GM19099 (cell line): ENCODE measurements around the gene GTF2IRD1.

Source experiments
- POLR2A ChIP-seq: IDR thresholded peaks from 3 replicates; pipeline ENCODE4 v1.6.1; 2011; ENCODE audit warnings: low read depth; ENCODE audit not compliant: insufficient read length; ENCODE audit errors: extremely low read depth

GTF2IRD1 gene

GRCh38 chr7:74481458-74482196, 27.9 kb downstream of the GTF2IRD1 start:
- no peak for TF ChIP-seq POLR2A

DNA sequence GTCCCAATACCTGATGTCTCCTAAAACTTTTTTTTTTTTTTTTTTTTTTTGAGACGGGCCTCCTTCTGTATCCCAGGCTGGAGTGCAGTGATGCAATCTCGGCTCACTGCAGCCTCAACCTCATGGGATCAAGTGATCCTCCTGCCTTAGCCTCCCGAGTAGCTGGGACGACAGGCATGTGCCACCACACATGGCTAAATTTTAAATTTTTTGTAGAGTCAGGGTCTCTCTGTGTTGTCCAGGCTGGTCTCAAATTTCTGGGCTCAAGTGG, 28.4 kb downstream of the GTF2IRD1 start:
- no peak for TF ChIP-seq POLR2A

DNA sequence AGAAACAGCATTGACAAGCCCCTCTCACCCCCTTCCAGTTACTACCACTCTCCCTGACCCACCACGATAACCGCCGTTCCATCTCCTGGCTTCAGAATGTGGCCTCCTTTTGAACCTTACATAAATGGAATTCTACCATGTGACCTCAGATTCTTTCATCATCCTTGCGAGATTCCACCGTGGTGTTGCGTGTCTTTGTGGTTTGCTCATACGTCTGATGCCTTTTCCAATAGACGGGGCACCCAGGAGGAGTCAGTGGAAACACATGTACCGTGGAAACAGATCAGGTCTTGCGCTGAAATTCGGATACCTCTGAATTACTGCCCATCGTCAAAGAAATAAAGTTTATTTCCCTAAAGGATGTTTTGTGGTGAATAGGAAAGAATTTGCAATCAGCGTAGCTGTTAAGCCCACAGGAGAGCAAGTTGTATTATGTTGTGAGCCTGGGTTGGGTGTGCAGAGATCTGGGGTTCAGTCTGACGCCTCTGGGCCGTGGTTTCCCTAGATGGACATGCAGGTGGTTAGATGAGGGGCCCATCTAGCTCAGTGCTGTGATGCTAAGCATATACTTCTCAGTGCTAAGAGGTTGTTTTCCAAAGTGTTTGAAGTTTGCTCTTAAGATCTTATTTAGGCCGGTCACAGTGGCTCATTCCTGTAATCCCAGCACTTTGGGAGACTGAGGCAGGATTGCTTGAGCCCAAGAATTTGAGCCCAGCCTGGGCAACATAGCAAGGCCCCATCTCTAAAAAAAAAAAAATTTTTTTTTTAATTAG, 29.1 kb downstream of the GTF2IRD1 start:
- TF ChIP-seq POLR2A, result no peak

DNA sequence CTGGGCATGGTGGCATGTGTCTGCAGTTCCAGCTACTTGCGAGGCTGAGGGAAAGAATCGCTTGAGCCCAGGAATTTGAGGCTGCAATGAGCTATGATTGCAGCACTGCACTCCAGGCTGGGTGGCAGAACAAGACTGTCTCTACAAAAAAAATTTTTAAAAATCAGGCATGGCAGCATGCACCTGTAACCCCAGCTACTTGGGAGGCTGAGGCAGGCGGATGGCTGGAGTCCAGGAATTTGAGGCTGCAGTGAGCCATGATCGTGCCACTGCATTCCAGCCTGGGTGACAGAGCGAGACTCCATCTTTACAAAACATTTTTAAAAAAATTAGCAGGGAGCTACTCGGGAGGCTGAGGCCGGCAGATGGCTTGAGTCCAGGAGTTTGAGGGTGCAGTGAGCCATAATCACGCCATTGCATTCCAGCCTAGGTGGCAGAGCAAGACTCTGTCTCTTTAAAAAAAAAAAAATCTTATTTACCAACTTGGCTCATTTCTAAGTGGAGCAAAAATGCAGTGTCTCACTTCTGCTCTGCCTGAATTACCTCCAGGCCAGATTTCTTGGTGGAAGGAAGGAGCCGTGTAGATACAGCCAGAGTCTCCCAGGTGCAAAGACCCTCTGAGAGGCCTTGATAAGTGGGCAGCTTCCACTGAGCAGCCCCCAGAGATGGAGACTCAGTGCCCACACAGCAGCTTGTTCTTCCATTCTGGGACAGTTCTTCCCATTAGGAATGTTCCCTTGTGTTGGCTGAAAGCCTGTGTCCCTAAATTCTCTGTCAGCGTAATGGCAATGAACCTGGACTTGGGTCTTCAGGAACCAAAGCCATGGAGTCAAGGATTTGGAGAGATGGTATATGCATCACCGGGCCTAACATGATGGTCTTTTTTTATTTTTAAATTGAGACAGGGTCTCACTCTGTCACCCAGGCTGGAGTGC, 30.0 kb downstream of the GTF2IRD1 start:
- TF ChIP-seq POLR2A, result no peak

DNA sequence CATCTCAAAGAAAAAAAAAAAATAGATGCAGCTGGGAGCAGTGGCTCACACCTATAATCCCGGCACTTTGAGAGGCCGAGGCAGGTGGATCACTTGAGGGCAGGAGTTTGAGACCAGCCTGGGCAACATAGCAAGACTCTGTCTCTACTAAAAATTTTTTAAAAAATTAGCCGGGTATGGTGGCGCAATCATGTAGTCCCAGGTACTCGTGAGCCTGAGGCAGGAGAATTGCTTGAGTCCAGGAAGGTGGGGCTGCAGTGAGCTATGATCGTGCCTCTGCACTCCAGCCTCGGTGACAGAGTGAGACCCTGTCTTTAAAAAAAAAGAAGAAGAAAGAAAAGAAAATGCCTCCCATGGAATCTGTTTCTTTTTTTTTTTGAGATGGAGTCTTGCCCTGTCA, 31.9 kb downstream of the GTF2IRD1 start:
- no peak for TF ChIP-seq POLR2A

DNA sequence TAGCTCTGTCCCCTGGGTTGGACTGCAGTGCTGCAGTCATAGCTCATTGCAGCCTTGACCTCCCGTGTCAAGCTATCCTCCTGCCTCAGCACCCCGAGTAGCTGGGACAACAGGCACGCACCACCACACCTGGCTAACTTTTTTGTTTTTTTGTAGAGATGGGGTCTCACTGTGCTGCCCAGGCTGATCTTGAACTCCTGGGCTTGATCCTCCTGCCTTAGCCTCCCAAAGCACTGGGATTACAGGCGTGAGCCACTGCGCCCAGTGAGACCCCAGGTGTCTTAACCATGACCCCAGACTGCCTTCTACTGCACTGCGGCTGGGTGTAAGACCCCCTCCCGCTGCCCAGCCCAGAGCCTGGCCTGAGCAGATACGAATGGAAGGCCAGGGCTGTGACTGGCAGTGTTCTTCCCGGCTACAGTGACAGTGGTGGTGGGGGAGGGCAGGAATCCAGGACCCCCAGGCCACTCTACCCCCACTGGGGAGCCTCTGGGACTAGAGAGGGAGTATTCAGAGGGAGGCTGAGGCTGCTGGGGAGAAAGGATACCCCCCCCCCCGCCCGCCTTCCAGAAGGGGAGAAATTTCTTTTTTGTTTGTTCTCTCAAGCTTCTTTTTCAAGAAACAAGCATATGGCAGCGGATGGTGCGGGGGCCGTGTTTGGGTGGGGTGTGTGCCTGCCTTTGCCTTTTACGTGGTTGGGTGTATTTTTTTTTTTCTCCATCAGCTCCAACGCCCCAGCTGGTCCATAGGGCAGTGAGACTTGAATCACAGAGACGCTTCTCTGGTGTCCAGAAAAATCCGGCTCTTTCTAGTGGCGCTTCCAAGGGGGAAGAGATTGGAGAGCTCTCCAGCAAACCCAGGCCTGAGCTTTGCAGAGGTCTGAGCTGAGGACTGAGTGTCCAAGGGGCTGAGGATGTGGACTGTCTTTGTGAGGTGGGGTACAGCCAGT, 36.6 kb downstream of the GTF2IRD1 start:
- no peak for TF ChIP-seq POLR2A

DNA sequence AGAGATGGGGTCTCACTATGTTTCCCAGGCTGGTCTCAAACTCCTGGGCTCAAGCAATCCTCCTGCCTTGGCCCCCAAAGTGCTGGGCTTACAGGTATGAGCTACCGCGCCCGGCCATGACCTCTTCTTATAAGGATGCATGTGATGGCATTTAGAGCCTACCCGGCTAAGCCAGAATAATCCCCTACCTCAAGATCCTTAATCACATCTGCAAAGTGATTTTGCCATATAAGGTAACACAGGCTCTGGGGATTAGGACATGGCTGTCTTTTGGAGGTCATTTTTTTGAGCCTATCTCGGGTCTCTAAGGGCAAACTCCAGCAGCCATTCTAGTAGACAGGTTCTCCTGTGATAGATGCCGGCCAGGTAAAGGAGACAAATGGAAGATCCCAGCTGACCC, 39.6 kb downstream of the GTF2IRD1 start:
- TF ChIP-seq POLR2A, result no peak

DNA sequence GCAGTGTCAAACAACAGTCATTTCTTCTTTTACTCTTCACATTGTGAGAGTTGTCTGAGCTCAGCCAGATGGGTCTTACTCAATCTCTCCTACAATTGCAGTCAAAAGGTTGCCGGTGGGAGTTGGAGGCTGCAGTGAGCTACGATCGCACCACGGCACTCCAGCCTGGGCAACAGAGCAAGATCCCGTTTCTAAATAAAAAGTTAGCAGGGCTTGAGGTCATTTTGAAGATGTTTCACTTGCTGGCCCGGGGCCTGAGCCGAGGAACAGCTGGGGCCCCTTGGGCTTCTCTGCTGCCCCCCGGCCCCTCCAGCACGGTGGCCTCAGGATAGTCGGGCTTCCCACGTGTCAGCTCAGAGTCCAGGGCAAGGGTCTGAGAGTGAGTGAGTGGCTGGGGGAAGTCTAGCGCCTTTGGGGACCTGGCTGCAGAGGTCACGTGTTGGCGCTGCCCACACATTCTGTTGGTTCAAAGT, 40.4 kb downstream of the GTF2IRD1 start:
- TF ChIP-seq POLR2A, result no peak

- no peak for TF ChIP-seq POLR2A
These were observed 41.7 kb downstream of the GTF2IRD1 start for GRCh38 chr7:74495112-74496086.

- TF ChIP-seq POLR2A, result no peak
These were observed 42.6 kb downstream of the GTF2IRD1 start for GRCh38 chr7:74496272-74496671.

DNA sequence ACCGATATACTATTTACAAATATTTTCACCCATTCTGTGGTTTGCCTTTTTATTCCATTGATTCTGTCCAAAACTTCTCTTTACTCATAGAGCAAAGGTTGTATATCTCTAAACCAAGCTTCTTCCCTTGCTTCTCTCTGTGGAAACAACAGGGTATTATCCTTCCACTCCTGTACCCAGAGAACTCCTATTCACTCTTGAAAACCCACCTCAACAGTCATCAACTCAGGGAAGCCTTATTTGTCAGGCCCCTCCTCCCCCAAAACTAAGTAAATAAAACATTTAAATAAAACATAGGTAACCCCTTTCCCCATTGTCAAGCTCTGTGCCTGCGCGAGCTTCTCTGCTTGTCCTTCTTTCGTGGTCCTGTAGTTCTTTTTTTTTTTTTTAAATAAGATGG, 44.6 kb downstream of the GTF2IRD1 start:
- TF ChIP-seq POLR2A, result no peak

DNA sequence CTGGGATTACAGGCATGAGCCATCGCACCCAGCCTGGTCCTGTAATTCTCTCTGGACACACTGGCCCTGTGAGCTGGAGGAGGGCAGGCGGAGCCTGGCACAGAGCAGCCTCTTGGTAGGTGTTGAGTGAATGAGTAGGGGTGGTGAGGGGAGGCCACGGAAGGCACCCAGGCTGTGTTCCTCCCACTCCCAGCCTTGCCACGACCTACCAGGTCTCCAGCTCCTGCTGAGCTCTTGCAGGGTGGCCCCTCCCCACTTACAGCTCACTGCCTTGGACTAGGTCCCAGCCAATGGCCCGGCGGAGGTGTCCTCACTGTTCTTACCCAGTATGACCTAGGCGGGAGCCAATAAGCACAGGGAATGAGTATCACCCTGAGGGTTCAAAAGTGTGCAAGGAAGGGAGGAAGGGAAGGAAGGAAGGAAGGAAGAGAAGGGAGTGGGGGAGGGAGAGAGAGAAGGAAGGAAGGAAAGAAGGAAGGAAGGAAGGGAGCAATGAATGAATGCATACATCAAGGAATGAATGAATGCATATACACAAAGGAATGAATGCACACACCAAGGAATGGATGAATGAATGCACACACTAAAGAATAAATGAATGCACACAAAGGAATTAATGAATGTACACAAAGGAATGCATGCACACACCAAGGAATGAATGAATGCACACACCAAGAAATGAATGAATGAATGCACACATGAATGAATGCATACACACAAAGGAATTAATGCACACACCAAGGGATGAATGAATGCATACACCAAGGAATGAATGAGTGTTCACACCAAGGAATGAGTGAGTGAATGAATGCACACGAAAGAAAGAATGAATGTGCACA, 45.5 kb downstream of the GTF2IRD1 start:
- no peak for TF ChIP-seq POLR2A
